Osteoblast (primary cell): ENCODE results near the gene AJUBA. TPM values are rescaled to one million over a fixed set of nuclear protein-coding genes. Genes with fewer than 3 reads are reported as not detected.

Source experiments
- DNase-seq: peaks from one replicate; pipeline ENCODE4 v3.0.0; 2011; ENCODE audit warnings: low spot score, mixed read lengths; ENCODE audit not compliant: insufficient read length; ENCODE audit errors: missing footprints
- H2AFZ ChIP-seq: 2 replicates; pipeline ENCODE4 v1.6.0; 2011; ENCODE audit warnings: mild to moderate bottlenecking, low read length
- H3K27ac ChIP-seq: 2 replicates; pipeline ENCODE4 v1.5.1; 2011; ENCODE audit warnings: mild to moderate bottlenecking, low read depth, low read length, moderate library complexity
- H3K27me3 ChIP-seq: 2 replicates; pipeline ENCODE4 v1.6.0; 2012; ENCODE audit warnings: mild to moderate bottlenecking, control low read depth, inconsistent platforms, low read length, moderate library complexity; ENCODE audit not compliant: insufficient read depth
- H3K36me3 ChIP-seq: 2 replicates; pipeline ENCODE4 v1.5.1; 2011; ENCODE audit warnings: mild to moderate bottlenecking, low read length, control low read depth, moderate library complexity; ENCODE audit not compliant: insufficient read depth
- H3K4me1 ChIP-seq: 2 replicates; pipeline ENCODE4 v1.5.1; 2011; ENCODE audit warnings: mild to moderate bottlenecking, low read length, control low read depth, moderate library complexity; ENCODE audit not compliant: insufficient read depth
- H3K4me2 ChIP-seq: 2 replicates; pipeline ENCODE4 v1.6.0; 2011; ENCODE audit warnings: mild to moderate bottlenecking, low read length; ENCODE audit not compliant: insufficient read depth
- H3K4me3 ChIP-seq: fragments of 200-600 bp; sonication (generic); 3 replicates; pipeline ENCODE4 v1.5.1; 2012; ENCODE audit warnings: mild to moderate bottlenecking, low read length, inconsistent platforms; ENCODE audit not compliant: insufficient read depth
- H3K79me2 ChIP-seq: 2 replicates; pipeline ENCODE4 v1.6.0; 2012; ENCODE audit warnings: mild to moderate bottlenecking, low read length, control low read depth, inconsistent platforms; ENCODE audit not compliant: insufficient read depth
- H3K9me3 ChIP-seq: 2 replicates; pipeline ENCODE4 v1.5.1; 2011; ENCODE audit warnings: low read depth, low read length, control low read depth
- H4K20me1 ChIP-seq: 2 replicates; pipeline ENCODE4 v1.6.0; 2012; ENCODE audit warnings: mild to moderate bottlenecking, low read length, control low read depth; ENCODE audit not compliant: insufficient read depth
- CTCF ChIP-seq: IDR thresholded peaks from 2 replicates; pipeline ENCODE4 v1.5.1; 2011; ENCODE audit warnings: mild to moderate bottlenecking, low read depth, low read length, moderate library complexity; ENCODE audit errors: extremely low read depth
- total RNA-seq: library from RNA; depleted of rRNA; stranded (reverse); fragments of >200 nt; gene quantifications from 2 replicates; pipeline ENCODE4 v1.2.3, GENCODE V29; 2012

AJUBA gene
- total RNA-seq, 1 donor, result 74.9 TPM

DNA sequence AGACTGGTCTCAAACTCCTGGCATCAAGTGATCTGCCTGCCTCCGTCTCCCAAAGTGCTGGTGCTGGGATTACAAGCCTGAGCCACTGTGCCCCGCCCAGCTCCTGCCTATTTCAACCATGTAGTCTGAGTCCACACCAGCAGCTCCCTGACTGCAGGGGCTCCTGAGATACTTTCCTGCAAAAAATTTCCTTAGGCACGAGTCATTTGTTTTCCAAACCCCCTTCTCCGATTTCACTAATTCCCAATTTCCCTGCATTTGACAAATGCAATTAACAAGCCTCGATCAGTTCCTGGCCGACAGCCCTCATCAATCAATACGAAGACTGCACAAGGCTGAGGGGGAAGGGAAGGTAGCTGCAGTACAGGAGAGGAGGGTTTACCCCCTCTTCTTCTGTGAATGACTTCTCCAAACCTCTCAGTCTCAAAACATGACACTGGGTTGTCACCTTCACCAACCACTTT lies 42.3 kb upstream of the AJUBA start:
- Histone ChIP-seq H3K36me3 (peaks cover 31% of the 10 kb centered on the region), H3K27ac (no peak overlapping the region), H3K4me2 (no peak overlapping the region), H3K4me3 (no peak overlapping the region), H4K20me1 (peaks cover 19% of the 10 kb centered on the region), H3K9me3 (no peaks in the 10 kb centered on the region), H3K4me1 (peaks cover 5% of the 10 kb centered on the region), H3K79me2 (peaks cover 11% of the 10 kb centered on the region), H2AFZ (no peak overlapping the region), H3K27me3 (no peaks in the 10 kb centered on the region)
- no peak for DNase-seq
- TF ChIP-seq CTCF, result no peak

DNA sequence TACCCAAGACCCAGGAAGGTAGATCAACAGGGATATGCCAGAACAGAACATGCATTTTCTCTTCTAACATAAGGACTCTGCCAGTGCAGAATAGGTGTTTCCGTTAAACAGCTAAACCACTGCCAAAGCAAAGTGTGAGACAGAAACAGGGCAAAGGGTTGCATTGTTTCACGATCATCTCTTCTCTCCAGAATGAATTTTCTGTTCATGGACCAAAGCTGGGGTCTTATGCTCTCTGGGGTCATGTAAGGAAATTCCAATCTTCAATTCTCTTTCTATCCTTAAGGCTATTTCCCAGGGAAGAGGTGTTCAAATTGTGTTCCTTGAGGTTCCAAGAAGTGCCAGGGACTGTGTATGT lies 41.4 kb upstream of the AJUBA start:
- no peak overlapping the region for H3K4me3 ChIP-seq
- H3K79me2 ChIP-seq, result peaks cover 3% of the 10 kb centered on the region
- H4K20me1 ChIP-seq, result peaks cover 14% of the 10 kb centered on the region
- no peak overlapping the region for H3K4me2 ChIP-seq
- H3K4me1 ChIP-seq, result no peaks in the 10 kb centered on the region
- H3K36me3 ChIP-seq, result peaks cover 26% of the 10 kb centered on the region
- no peak for TF ChIP-seq CTCF
- H3K27me3 ChIP-seq, result no peaks in the 10 kb centered on the region
- H3K9me3 ChIP-seq, result no peaks in the 10 kb centered on the region
- no peak overlapping the region for H3K27ac ChIP-seq
- no peak for DNase-seq
- no peak overlapping the region for H2AFZ ChIP-seq

- Histone ChIP-seq H3K4me3 (no peak overlapping the region), H3K36me3 (peaks cover 21% of the 10 kb centered on the region), H3K4me2 (no peak overlapping the region), H2AFZ (no peak overlapping the region), H3K4me1 (no peaks in the 10 kb centered on the region), H3K79me2 (no peaks in the 10 kb centered on the region), H3K27me3 (no peaks in the 10 kb centered on the region), H3K27ac (no peak overlapping the region), H4K20me1 (peaks cover 12% of the 10 kb centered on the region), H3K9me3 (no peaks in the 10 kb centered on the region)
- no peak for DNase-seq
- no peak for TF ChIP-seq CTCF
Observed at GRCh38 chr14:23023022-23023794, 40.9 kb upstream of the AJUBA start.

DNA sequence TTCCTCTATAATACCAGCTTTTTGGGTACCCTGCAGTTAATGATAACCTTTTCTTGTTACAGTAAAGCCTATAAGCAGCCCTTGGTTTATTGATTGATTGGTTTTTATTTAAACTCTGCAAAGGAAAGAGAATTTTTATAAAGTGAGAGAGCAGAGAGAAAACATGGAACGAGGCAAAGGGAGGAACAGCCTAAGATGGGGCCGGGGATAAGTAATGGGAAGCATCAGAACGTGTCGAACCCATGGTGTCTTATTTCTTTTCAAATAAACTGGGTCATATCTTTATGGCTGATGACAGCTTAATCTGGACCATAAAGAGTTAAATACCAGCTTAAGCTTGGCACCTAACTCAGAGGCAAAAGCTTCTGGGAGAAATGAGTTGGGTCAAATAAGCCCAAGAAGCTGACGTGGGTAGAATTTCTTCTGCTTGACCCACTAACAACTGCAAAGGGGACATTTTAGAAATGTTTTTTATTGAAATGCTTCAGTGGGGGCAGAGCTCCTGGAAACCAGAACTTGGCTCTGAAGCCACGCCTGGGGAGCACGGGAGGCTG lies 39.6 kb upstream of the AJUBA start:
- Histone ChIP-seq H3K79me2 (no peaks in the 10 kb centered on the region), H3K27ac (no peak overlapping the region), H3K4me2 (no peak overlapping the region), H3K36me3 (peaks cover 18% of the 10 kb centered on the region), H3K27me3 (no peaks in the 10 kb centered on the region), H3K4me1 (no peaks in the 10 kb centered on the region), H2AFZ (no peak overlapping the region), H3K4me3 (no peak overlapping the region), H3K9me3 (no peaks in the 10 kb centered on the region), H4K20me1 (peaks cover 10% of the 10 kb centered on the region)
- DNase-seq, result no peak
- TF ChIP-seq CTCF, result no peak
